22Rv1 (cell line): ENCODE data around the gene RACK1.

ENCODE experiments used
- H3K27ac ChIP-seq: fragments of 450-650 bp; 2 replicates; pipeline ENCODE4 v1.5.1; 2017
- ZFX ChIP-seq: fragments of 450-650 bp; IDR thresholded peaks from 2 replicates; pipeline ENCODE4 v1.6.1; 2017; ENCODE audit warnings: antibody characterized with exemption, borderline replicate concordance
- TF ChIP-seq, protein P1 (sequence below): fragments of 450-650 bp; IDR thresholded peaks from 2 replicates; pipeline ENCODE4 v1.5.1; 2017; ENCODE audit warnings: mild to moderate bottlenecking

The RACK1 gene

GRCh38 chr5:181189363-181189961 lies 54.2 kb downstream of the RACK1 start:
- H3K27ac ChIP-seq, result peak overlapping the region; percentile 97
- no peak for TF ChIP-seq ZFX
- TF ChIP-seq, protein P1, sequence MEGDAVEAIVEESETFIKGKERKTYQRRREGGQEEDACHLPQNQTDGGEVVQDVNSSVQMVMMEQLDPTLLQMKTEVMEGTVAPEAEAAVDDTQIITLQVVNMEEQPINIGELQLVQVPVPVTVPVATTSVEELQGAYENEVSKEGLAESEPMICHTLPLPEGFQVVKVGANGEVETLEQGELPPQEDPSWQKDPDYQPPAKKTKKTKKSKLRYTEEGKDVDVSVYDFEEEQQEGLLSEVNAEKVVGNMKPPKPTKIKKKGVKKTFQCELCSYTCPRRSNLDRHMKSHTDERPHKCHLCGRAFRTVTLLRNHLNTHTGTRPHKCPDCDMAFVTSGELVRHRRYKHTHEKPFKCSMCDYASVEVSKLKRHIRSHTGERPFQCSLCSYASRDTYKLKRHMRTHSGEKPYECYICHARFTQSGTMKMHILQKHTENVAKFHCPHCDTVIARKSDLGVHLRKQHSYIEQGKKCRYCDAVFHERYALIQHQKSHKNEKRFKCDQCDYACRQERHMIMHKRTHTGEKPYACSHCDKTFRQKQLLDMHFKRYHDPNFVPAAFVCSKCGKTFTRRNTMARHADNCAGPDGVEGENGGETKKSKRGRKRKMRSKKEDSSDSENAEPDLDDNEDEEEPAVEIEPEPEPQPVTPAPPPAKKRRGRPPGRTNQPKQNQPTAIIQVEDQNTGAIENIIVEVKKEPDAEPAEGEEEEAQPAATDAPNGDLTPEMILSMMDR, result no peak

DNA sequence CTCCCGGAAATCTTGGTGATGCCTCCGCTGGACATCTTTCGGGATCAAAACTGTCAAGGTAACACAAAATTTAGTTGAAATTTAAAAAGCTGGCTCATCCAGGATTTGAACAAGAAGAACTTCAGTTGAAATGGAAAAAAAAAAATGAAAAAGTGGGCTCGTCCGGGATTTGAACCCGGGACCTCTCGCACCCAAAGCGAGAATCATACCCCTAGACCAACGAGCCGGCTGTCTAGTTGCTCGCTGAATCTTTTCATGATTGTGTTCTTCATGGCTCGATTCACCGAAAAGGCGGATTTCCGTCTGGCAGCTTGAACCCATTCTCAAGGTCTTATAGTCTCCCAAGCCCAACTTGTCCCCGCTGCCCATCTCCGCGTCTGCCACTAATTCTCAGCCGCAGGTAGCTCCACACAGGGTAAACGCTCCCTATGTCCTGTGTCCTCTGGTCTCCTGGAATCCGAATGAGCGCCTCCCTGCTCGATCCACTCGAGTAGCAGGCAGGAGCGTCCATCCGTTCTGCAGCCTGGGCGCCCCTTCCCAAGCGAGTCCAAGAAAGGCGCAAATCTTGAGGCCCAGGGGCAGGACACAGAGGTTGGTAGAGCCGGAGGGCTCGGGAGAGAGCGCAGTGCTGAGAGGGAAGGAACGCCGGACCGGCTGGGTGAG lies 54.9 kb downstream of the RACK1 start:
- no peak for TF ChIP-seq ZFX
- TF ChIP-seq, protein P1, result 0 out of 2 replicates have a peak, but pooled peaks have one; percentile 20
- H3K27ac ChIP-seq, result peak overlapping the region; percentile 97

DNA sequence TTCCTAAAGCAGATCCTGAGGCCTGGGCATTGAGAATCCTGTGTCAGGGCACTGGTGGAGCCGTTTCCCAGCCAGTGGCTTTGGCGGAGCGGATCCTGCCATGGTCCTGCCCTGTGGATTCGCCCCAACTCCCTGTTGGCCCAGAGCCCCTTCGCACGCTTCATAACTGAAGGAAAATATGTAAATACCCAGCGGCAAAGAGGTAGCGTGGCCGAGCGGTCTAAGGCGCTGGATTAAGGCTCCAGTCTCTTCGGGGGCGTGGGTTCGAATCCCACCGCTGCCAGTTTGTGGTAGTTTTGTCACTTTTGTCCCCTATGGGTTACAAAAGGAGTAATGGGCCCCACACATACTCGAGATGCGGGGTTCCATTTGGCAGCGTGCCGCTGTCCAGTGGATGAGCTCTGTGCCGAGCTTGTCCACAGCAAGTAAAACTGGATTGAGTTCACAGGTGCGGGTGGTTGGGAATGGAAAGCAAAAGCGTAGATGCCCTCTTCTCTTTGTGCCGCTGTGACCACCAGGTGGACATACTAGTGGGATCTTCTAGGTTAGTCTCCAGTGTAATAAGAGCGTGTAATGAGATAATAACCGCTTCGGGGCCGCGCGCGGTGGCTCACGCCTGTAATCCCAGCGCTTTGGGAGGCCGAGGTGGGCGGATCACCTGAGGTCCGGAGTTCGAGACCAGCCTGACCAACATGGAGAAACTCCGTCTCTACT lies 56.0 kb downstream of the RACK1 start:
- H3K27ac ChIP-seq, result peak overlapping the region; percentile 97
- TF ChIP-seq ZFX, result no peak
- TF ChIP-seq, protein P1, result peak; percentile 17

DNA sequence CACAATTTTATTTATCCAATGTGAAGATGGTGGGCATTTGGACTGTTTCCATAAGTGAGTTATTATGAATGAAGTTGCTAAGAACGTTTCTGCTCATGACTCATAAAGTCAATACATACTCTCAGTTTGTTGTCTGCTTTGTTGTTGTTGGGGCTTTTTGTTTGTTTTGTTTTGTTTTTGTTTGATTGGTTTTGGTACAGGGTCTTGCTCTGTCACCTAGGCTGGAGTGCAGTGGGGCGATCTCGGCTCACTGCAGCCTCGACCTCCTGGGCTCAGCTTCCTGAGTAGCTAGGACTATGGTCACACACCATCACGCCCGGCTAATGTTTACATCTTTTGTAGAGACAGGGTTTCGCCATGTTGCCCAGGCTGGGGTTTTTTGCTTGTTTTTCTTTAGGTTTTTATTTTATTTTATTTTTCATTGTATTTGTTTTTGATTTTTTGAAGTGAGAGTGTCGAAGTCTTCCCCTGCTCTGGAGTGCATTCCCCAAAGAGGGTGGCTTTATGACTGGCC lies 56.7 kb downstream of the RACK1 start:
- H3K27ac ChIP-seq, result peak overlapping the region; percentile 97
- TF ChIP-seq ZFX, result no peak
- TF ChIP-seq, protein P1, result no peak
